CD4-positive, alpha-beta T cell (primary cell): Measurements from ENCODE around the gene C3orf70. TPM values are rescaled to one million over a fixed set of nuclear protein-coding genes. Genes with fewer than 3 reads are reported as not detected.

Source experiments
- ATAC-seq: fragments of 200-7000 bp; cut with Tn5 transposase; one replicate; pipeline ENCODE4 v1.10.0; 2022; ENCODE audit warnings: mild to moderate bottlenecking; ENCODE audit not compliant: poor library complexity
- CTCF ChIA-PET: fragments of 350-600 bp; sonication (Branson Sonifier 250); formaldehyde crosslinking; loops from one replicate; lab custom pipeline; 2021; ENCODE audit warnings: antibody characterized with exemption, inconsistent platforms; lab: Charles Lee
- POLR2A ChIA-PET: fragments of 350-600 bp; sonication (Branson Sonifier 250); formaldehyde crosslinking; loops from one replicate; lab custom pipeline; 2021; ENCODE audit warnings: antibody characterized with exemption, inconsistent platforms; lab: Charles Lee
- DNase-seq, 14 experiments: peaks; one replicate each; pipeline ENCODE4 v3.0.0-alpha.2; 2013 to 2020; ENCODE audit warnings: mixed read lengths in 2 of 14
- H3K27ac ChIP-seq, 2 donors: one replicate each; pipeline versions ENCODE4 v1.5.1 to v1.7.0; 2013; ENCODE audit warnings: low read length in 2 of 2, low read depth in 1 of 2, mild to moderate bottlenecking in 1 of 2
- H3K27me3 ChIP-seq, 2 experiments: 1 replicate in 1 of 2; 2 replicates in 1 of 2; pipeline versions ENCODE4 v1.6.1 to v1.7.0; 2013; ENCODE audit warnings: low read length in 2 of 2, control low read depth in 1 of 2, mild to moderate bottlenecking in 1 of 2, moderate library complexity in 1 of 2; ENCODE audit not compliant: insufficient read depth in 2 of 2, control insufficient read depth in 1 of 2
- H3K36me3 ChIP-seq: one replicate; pipeline ENCODE4 v1.6.1; 2013; ENCODE audit warnings: low read length, control low read depth; ENCODE audit not compliant: insufficient read depth
- H3K4me1 ChIP-seq: one replicate; pipeline ENCODE4 v1.6.1; 2013; ENCODE audit warnings: low read length, control low read depth; ENCODE audit not compliant: insufficient read depth
- H3K4me3 ChIP-seq: one replicate; pipeline ENCODE4 v1.5.1; 2013; ENCODE audit warnings: mild to moderate bottlenecking, low read length, moderate library complexity
- H3K9me3 ChIP-seq, 2 experiments: 1 replicate in 1 of 2; 2 replicates in 1 of 2; pipeline versions ENCODE4 v1.6.1 to v1.7.0; 2013; ENCODE audit warnings: low read length in 2 of 2, mild to moderate bottlenecking in 2 of 2, control low read depth in 1 of 2, moderate library complexity in 1 of 2; ENCODE audit not compliant: control insufficient read depth in 1 of 2, insufficient read depth in 1 of 2
- H3K27ac Mint-ChIP-seq: one replicate; pipeline ENCODE4 v1.8.0; 2020; ENCODE audit warnings: mixed read lengths
- H3K27me3 Mint-ChIP-seq: one replicate; pipeline ENCODE4 v1.8.0; 2021; ENCODE audit warnings: mixed read lengths
- H3K36me3 Mint-ChIP-seq: one replicate; pipeline ENCODE4 v1.8.0; 2021; ENCODE audit warnings: low read depth, mixed read lengths
- H3K4me1 Mint-ChIP-seq: one replicate; pipeline ENCODE4 v1.8.0; 2021; ENCODE audit warnings: low read depth, mixed read lengths
- H3K4me3 Mint-ChIP-seq: one replicate; pipeline ENCODE4 v1.8.0; 2020; ENCODE audit warnings: mild to moderate bottlenecking, mixed read lengths
- H3K9me3 Mint-ChIP-seq: one replicate; pipeline ENCODE4 v1.8.0; 2020; ENCODE audit warnings: mixed read lengths
- CTCF ChIP-seq: fragments of 200-600 bp; IDR thresholded peaks from one replicate; pipeline ENCODE4 v1.8.0; 2022; ENCODE audit warnings: antibody characterized with exemption, mild to moderate bottlenecking
- intact Hi-C, 2 experiments: fragments of 100-400 bp; cut with DNase I in 1 of 2; cut with micrococcal nuclease in 1 of 2; formaldehyde crosslinking; loops; one replicate each; pipeline versions ENCODE4 v1.15.1 to v1.9.0; 2023 to 2025; cut with DNase I, micrococcal nuclease
- total RNA-seq, 174 experiments: library from RNA in 2 of 174; stranded (reverse) in 2 of 174; gene quantifications; one replicate each; pipeline ENCODE4 v1.2.3 and lab custom pipeline; 2021 to 2026

The C3orf70 gene
- total RNA-seq, 2 experiments from 2014 or later = not detected

- Histone ChIP-seq H3K4me3 (no peak overlapping the region), H3K36me3 (no peaks in the 10 kb centered on the region), H3K27ac (no peak overlapping the region), H3K4me1 (no peaks in the 10 kb centered on the region), H3K9me3 (peaks cover 0 to 7% of the 10 kb centered on the region in 2 experiments), H3K27me3 (no peaks in the 10 kb centered on the region)
- Mint-ChIP-seq H3K4me1 (no peaks in the 10 kb centered on the region), H3K9me3 (no peaks in the 10 kb centered on the region), H3K27me3 (peaks cover 4% of the 10 kb centered on the region), H3K27ac (no peak overlapping the region), H3K36me3 (no peaks in the 10 kb centered on the region), H3K4me3 (no peak overlapping the region)
- TF ChIP-seq CTCF = no peak
- intact Hi-C loops = no loop called here
- ATAC-seq = no peak
- DNase-seq = no peak
- ChIA-PET POLR2A (no interaction called here), CTCF (no interaction called here)
Measured at GRCh38 chr3:185071287-185071800, 81.5 kb downstream of the C3orf70 start.

GRCh38 chr3:185070491-185071286 is 82.2 kb downstream of the C3orf70 start:
- H3K27me3 Mint-ChIP-seq = no peaks in the 10 kb centered on the region
- H3K4me3 ChIP-seq = no peak overlapping the region
- H3K4me1 Mint-ChIP-seq = no peaks in the 10 kb centered on the region
- ChIA-PET CTCF (no interaction called here), POLR2A (no interaction called here)
- H3K4me1 ChIP-seq = no peaks in the 10 kb centered on the region
- H3K27ac ChIP-seq = no peak overlapping the region
- peaks cover 0 to 7% of the 10 kb centered on the region in 2 experiments for H3K9me3 ChIP-seq
- no peaks in the 10 kb centered on the region for H3K27me3 ChIP-seq
- intact Hi-C loops = no loop called here
- no peaks in the 10 kb centered on the region for H3K9me3 Mint-ChIP-seq
- no peaks in the 10 kb centered on the region for H3K36me3 ChIP-seq
- no peaks in the 10 kb centered on the region for H3K36me3 Mint-ChIP-seq
- no peak overlapping the region for H3K4me3 Mint-ChIP-seq
- no peak for TF ChIP-seq CTCF
- no peak overlapping the region for H3K27ac Mint-ChIP-seq
- no peak for DNase-seq
- ATAC-seq = no peak

DNA sequence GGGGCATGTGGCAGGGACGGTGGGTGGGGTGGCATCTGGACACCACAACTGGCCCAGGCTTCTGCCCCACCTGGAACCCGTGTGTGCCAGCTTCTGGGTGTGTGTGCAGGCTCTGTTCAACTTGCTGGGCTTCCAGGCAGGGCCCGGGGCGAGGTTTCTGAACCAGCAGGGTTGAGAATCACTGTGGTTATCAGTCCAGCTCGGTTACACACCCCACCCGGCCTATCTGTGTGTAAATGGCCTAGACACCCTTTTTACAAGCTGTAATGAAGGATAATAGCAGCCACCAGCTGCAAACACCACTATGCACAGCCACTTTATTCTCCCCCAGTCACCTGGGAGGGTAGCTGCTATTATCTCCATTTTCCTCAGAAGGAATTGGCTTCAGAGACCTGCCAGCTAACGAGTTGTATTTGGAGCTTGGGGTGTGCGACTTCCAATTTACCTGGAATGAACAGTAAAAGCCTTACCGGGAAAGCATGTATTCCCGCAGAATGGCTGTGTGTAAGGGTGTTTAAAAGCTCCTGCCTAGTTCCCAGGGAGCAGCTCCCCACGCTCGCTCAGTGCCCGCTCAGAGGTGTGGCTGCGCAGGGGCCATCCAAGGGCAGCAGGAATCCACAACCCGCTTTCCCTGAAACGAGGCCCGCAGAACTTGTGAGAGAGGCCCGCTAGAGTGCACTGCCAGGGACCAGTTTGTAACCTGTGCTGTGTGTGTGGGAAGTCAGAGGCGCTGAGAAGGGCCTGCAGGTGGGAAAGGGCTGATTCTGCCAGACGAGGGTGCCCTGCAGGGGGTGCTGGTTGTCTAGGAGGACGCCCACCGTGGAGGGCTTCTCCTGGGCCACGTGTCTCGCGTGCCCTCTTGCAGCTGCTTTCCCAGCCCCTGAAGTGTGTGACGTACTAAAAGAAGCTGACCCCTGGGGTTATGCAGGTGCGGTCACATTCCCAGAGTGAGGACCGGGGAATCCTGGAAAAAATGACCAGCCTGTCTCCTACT is 83.5 kb downstream of the C3orf70 start:
- ATAC-seq = no peak
- no peak for TF ChIP-seq CTCF
- ChIA-PET POLR2A (no interaction called here), CTCF (no interaction called here)
- intact Hi-C loops = no loop called here
- Histone ChIP-seq H3K9me3 (peaks cover 0 to 13% of the 10 kb centered on the region in 2 experiments), H3K27ac (no peak overlapping the region), H3K27me3 (peaks cover 0 to 2% of the 10 kb centered on the region in 2 experiments), H3K36me3 (no peaks in the 10 kb centered on the region), H3K4me1 (no peaks in the 10 kb centered on the region), H3K4me3 (no peak overlapping the region)
- Mint-ChIP-seq H3K4me3 (no peak overlapping the region), H3K27me3 (no peaks in the 10 kb centered on the region), H3K9me3 (no peaks in the 10 kb centered on the region), H3K36me3 (no peaks in the 10 kb centered on the region), H3K27ac (no peak overlapping the region), H3K4me1 (no peaks in the 10 kb centered on the region)
- no peak for DNase-seq
